GM21423 (cell line): Measurements from ENCODE around the gene FRG1.
"Not testable (repeated sequence)": the region's sequence is repeated elsewhere in the genome, so short reads cannot be mapped to it uniquely, and the experiment has no call there.

Experiments
- ATAC-seq: cut with Tn5 transposase; IDR thresholded peaks from one replicate; pipeline ENCODE4 v1.9.1; 2021; ENCODE audit warnings: mild to moderate bottlenecking, moderate library complexity; ENCODE audit not compliant: unreplicated experiment

Gene FRG1

DNA sequence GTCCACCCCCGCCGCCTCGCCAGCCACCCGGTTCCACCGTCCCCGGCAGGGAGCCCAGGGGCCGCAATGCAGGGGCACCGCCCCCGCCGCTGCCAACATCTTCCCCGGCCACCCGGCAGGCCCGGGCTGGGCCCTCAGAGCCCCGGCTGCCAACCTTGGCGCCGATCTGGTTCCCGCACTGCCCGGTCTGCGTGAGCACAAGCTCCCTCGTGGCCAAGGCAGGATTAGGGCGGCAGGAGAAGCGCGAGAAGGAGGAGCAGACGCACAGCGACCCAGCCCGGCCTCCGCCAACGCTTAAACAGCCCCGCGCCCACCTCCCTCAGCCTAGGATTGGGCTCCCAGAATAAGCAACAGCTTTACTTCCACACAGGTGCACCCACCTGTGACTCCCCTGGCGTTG lies 44.0 kb downstream of the FRG1 start:
- not testable (repeated sequence) for ATAC-seq

GRCh38 chr4:189985651-189986243 lies 45.1 kb downstream of the FRG1 start:
- not testable (repeated sequence) for ATAC-seq

DNA sequence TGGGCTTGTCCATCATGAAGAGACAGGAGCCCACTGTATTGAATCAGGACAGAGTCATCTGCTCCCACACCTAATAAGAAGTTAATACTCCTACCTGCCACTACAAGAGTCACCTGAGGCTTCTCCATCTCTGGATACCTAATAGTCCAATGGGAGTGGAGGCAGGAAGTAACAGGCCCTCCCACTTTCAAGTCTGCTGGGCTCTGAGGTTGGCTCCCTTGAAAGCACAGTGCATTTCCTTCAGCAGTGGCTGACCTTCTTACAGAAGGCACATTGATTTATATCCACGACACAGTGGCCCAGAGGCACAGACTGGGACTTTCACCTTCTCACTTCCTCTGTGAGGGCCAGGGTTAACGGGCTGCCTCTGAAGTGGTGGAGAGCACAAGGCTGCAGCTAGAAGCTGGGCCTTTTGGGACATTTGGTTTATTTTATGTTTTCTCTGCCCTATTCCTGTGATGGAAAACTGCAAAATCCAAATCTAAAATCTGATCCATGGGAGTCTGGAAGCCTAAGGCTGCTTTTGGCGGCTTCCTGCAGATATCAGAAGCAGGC lies 48.3 kb downstream of the FRG1 start:
- ATAC-seq = no peak

DNA sequence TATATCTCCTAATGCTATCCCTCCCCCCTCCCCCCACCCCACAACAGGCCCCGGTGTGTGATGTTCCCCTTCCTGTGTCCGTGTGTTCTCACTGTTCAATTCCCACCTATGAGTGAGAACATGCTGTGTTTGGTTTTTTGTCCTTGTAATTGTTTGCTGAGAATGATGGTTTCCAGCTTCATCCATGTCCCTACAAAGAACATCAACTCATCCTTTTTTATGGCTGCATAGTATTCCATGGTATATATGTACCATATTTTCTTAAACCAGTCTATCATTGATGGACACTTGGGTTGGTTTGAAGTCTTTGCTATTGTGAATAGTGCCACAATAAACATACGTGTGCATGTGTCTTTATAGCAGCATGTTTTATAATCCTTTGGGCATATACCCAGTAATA lies 49.3 kb downstream of the FRG1 start:
- not testable (repeated sequence) for ATAC-seq
